Testis (tissue), 2 donors: ENCODE results near the gene WWC2.

Experiments
- POLR2A ChIP-seq: fragments of 450-650 bp; IDR thresholded peaks from one replicate; pipeline ENCODE4 v1.6.1; 2017; ENCODE audit warnings: antibody characterized with exemption, mild to moderate bottlenecking, moderate library complexity
- TF ChIP-seq, protein P1 (sequence below), 3 experiments: fragments of 450-650 bp in 2 of 3; fragments of 200-600 bp in 1 of 3; sonication (generic) in 1 of 3; IDR thresholded peaks; one replicate each; pipeline ENCODE4 v1.5.1; 2016 to 2019; ENCODE audit warnings: antibody characterized with exemption in 3 of 3, mild to moderate bottlenecking in 2 of 3, moderate library complexity in 1 of 3

DNA sequence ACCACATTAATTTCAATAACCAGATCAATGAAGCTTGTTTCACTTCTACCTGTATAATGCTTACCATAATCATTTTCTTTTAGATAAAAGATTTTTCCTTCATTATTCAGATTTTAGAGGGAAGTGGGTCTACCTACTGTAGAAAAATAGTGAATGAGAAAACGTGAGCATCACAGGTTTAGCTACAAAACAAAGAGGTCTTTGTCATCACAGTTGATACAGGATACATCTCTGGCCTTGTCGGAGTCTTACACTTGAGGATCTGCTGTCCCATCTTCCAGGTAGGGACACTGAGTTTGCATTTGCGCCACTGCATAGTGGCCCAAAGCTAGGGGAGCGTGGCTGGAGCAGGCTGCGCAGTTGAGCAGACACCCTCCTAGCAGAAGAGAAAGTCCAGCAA is 222.5 kb downstream of the WWC2 start:
- TF ChIP-seq, protein P1, sequence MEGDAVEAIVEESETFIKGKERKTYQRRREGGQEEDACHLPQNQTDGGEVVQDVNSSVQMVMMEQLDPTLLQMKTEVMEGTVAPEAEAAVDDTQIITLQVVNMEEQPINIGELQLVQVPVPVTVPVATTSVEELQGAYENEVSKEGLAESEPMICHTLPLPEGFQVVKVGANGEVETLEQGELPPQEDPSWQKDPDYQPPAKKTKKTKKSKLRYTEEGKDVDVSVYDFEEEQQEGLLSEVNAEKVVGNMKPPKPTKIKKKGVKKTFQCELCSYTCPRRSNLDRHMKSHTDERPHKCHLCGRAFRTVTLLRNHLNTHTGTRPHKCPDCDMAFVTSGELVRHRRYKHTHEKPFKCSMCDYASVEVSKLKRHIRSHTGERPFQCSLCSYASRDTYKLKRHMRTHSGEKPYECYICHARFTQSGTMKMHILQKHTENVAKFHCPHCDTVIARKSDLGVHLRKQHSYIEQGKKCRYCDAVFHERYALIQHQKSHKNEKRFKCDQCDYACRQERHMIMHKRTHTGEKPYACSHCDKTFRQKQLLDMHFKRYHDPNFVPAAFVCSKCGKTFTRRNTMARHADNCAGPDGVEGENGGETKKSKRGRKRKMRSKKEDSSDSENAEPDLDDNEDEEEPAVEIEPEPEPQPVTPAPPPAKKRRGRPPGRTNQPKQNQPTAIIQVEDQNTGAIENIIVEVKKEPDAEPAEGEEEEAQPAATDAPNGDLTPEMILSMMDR (IDR thresholded peaks at IDR 0.05), result no peak
- TF ChIP-seq POLR2A, result no peak
